HepG2 (cell line): ENCODE data around the gene ZNF77. TPM values are rescaled to one million over a fixed set of nuclear protein-coding genes. Genes with fewer than 3 reads are reported as not detected.

Source experiments
- CENPT ChIP-seq: sonication (generic); formaldehyde crosslinking; IDR thresholded peaks from 2 replicates; pipeline ENCODE4 v1.8.0; 2022; ENCODE audit warnings: low read depth, mild to moderate bottlenecking, moderate library complexity, missing genetic modification reagents
- CREB1 ChIP-seq, 2 experiments: fragments of 450-650 bp in 1 of 2; IDR thresholded peaks; 2 replicates each; pipeline ENCODE4 v1.6.1; 2016 to 2017; ENCODE audit warnings: control low read depth in 1 of 2, mild to moderate bottlenecking in 1 of 2, missing compliant biosample characterization in 1 of 2, missing genetic modification characterization in 1 of 2
- DMAP1 ChIP-seq: IDR thresholded peaks from 2 replicates; pipeline ENCODE4 v1.6.1; 2016
- KDM3A ChIP-seq: IDR thresholded peaks from 2 replicates; pipeline ENCODE4 v1.6.1; 2018; ENCODE audit warnings: low read depth, missing compliant biosample characterization
- KLF16 ChIP-seq, 2 experiments: sonication (generic) in 1 of 2; formaldehyde crosslinking in 1 of 2; IDR thresholded peaks; 2 replicates each; pipeline versions ENCODE4 v1.6.1 to v1.8.0; 2016 to 2023; ENCODE audit warnings: missing genetic modification reagents in 2 of 2, missing compliant biosample characterization in 1 of 2
- LCORL ChIP-seq, 2 experiments: fragments of 450-650 bp in 1 of 2; sonication (generic) in 1 of 2; formaldehyde crosslinking in 1 of 2; IDR thresholded peaks; 2 replicates each; pipeline versions ENCODE4 v1.5.0 to v1.6.1; 2017 to 2020; ENCODE audit warnings: antibody characterized with exemption in 1 of 2, missing genetic modification reagents in 1 of 2
- NAIF1 ChIP-seq: sonication (generic); formaldehyde crosslinking; IDR thresholded peaks from 2 replicates; pipeline ENCODE4 v1.5.0; 2020; ENCODE audit warnings: mild to moderate bottlenecking, missing genetic modification reagents, borderline replicate concordance
- PHF21A ChIP-seq: sonication (generic); formaldehyde crosslinking; IDR thresholded peaks from 2 replicates; pipeline ENCODE4 v1.5.0; 2020; ENCODE audit warnings: mild to moderate bottlenecking, missing genetic modification reagents
- SAP130 ChIP-seq: IDR thresholded peaks from 2 replicates; pipeline ENCODE4 v1.6.1; 2016; ENCODE audit warnings: low read depth
- SNAPC2 ChIP-seq: sonication (generic); formaldehyde crosslinking; IDR thresholded peaks from 2 replicates; pipeline ENCODE4 v1.8.1; 2022; ENCODE audit warnings: mild to moderate bottlenecking, missing genetic modification reagents
- SP1 ChIP-seq, 2 experiments: fragments of 450-650 bp in 1 of 2; sonication (generic) in 1 of 2; formaldehyde crosslinking in 1 of 2; IDR thresholded peaks; 2 replicates each; pipeline versions ENCODE4 v1.4.0 to v1.6.1; 2016 to 2020; ENCODE audit warnings: missing genetic modification reagents in 1 of 2
- ZIK1 ChIP-seq: sonication (generic); formaldehyde crosslinking; IDR thresholded peaks from 2 replicates; pipeline ENCODE4 v1.5.0; 2020; ENCODE audit warnings: mild to moderate bottlenecking, low read depth, missing genetic modification reagents, borderline replicate concordance
- ZNF619 ChIP-seq: sonication (generic); formaldehyde crosslinking; IDR thresholded peaks from 2 replicates; pipeline ENCODE4 v1.4.0; 2020; ENCODE audit warnings: mild to moderate bottlenecking, missing genetic modification reagents
- ZNF839 ChIP-seq: sonication (generic); formaldehyde crosslinking; IDR thresholded peaks from 2 replicates; pipeline ENCODE4 v1.4.0; 2020; ENCODE audit warnings: missing genetic modification reagents, mild to moderate bottlenecking, borderline replicate concordance
- polyA plus RNA-seq, 8 experiments: library from polyadenylated mRNA; depleted of rRNA in 3 of 8; stranded (reverse) in 7 of 8; unstranded in 1 of 8; fragments of >200 nt; fragmentation: Illumina TruSeq in 4 of 8; extraction: Trizol in 4 of 8; gene quantifications; 2 replicates each; pipeline versions ENCODE4 v1.2.1 to v1.2.3, GENCODE V29; 2011 to 2016; ENCODE audit warnings: low read depth in 4 of 8, missing spikeins in 1 of 8, mixed read lengths in 1 of 8; ENCODE audit not compliant: insufficient read depth in 1 of 8
- total RNA-seq, 5 experiments: library from RNA; depleted of rRNA; stranded (reverse); fragments of >200 nt; fragmentation: Illumina TruSeq; extraction: Trizol; gene quantifications; 2 replicates each; pipeline ENCODE4 v1.2.3, GENCODE V29; 2016; ENCODE audit warnings: low read depth in 1 of 5
- TF ChIP-seq, protein P1 (sequence below): sonication (generic); formaldehyde crosslinking; IDR thresholded peaks from 2 replicates; pipeline ENCODE4 v1.4.0; 2020; ENCODE audit warnings: missing genetic modification reagents, mild to moderate bottlenecking, borderline replicate concordance
- TF ChIP-seq, protein P2 (sequence below), 2 experiments: sonication (generic) in 1 of 2; formaldehyde crosslinking in 1 of 2; IDR thresholded peaks; 2 replicates each; pipeline versions ENCODE4 v1.4.0 to v1.6.1; 2018 to 2020; ENCODE audit warnings: missing genetic modification reagents in 2 of 2, borderline replicate concordance in 1 of 2, low read depth in 1 of 2, mild to moderate bottlenecking in 1 of 2, missing biosample characterization in 1 of 2
- TF ChIP-seq, protein P3 (sequence below): sonication (generic); formaldehyde crosslinking; IDR thresholded peaks from 2 replicates; pipeline ENCODE4 v1.4.0; 2020; ENCODE audit warnings: low read depth, missing genetic modification reagents
- TF ChIP-seq, protein P4 (sequence below): sonication (generic); formaldehyde crosslinking; IDR thresholded peaks from 2 replicates; pipeline ENCODE4 v1.4.0; 2020; ENCODE audit warnings: low read depth, mild to moderate bottlenecking, missing genetic modification reagents

ZNF77 gene
- total and polyA plus RNA-seq, 2 of the 13 experiments (the other 11 are each of a cell fraction or from before 2014, with no cell fraction given), result 7.1 to 11.5 TPM

DNA sequence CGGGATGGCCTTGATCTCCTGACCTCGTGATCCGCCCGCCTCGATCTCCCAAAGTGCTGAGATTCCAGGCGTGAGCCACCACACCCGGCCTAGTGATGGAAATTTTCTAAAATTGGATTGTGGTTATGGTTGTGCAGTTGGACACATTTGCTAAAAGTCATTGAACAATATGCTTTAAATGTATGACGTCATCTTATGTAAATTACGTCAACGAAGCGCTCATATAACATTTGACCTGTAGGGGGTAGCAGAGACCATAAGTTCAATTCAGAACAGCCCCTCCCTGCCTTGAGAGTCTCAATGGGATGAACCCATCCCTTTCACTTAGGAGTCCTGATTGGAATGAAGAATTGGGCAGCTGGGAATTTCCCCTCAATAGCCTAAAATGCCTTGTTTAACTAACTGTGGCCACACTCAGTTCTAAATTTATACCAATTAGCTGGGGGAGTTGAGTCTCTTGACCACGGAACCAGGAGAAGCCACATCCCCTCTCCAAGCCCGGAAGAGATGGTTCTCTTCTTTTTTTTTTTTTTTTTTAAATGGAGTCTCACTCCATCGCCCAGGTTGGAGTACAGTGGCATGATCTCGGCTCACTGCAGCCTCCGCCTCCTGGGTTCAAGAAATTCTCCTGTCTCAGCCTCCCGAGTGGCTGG, 17.4 kb upstream of the ZNF77 start (continued):
- TF ChIP-seq ZIK1 (CRISPR knock-in tag) (no peak), SNAPC2 (CRISPR knock-in tag) (peak; percentile 31; the same call in 1 of the 2 replicates), KDM3A (CRISPR knock-in tag) (0 out of 2 replicates have a peak, but pooled peaks have one; percentile 24), PHF21A (CRISPR knock-in tag) (peak; percentile 25; the same call in 1 of the 2 replicates), CENPT (no peak), KLF16 (CRISPR knock-in tag; IDR thresholded peaks at IDR 0.05) (peak in 1 of 2 experiments; percentile 32; a peak in 1 of 4 replicates), SP1 (IDR thresholded peaks at IDR 0.05) (no peak), SP1 (CRISPR knock-in tag; IDR thresholded peaks at IDR 0.05) (peak; percentile 26; the same call in 1 of the 2 replicates), SAP130 (CRISPR knock-in tag) (0 out of 2 replicates have a peak, but pooled peaks have one; percentile 23), CREB1 (IDR thresholded peaks at IDR 0.05) (peak; percentile 99), CREB1 (CRISPR knock-in tag; IDR thresholded peaks at IDR 0.05) (peak; percentile 95), LCORL (IDR thresholded peaks at IDR 0.05) (no peak), LCORL (CRISPR knock-in tag; IDR thresholded peaks at IDR 0.05) (no peak), ZNF839 (CRISPR knock-in tag) (no peak), ZNF619 (CRISPR knock-in tag) (no peak), DMAP1 (no peak), NAIF1 (CRISPR knock-in tag) (no peak)
- TF ChIP-seq, protein P1, sequence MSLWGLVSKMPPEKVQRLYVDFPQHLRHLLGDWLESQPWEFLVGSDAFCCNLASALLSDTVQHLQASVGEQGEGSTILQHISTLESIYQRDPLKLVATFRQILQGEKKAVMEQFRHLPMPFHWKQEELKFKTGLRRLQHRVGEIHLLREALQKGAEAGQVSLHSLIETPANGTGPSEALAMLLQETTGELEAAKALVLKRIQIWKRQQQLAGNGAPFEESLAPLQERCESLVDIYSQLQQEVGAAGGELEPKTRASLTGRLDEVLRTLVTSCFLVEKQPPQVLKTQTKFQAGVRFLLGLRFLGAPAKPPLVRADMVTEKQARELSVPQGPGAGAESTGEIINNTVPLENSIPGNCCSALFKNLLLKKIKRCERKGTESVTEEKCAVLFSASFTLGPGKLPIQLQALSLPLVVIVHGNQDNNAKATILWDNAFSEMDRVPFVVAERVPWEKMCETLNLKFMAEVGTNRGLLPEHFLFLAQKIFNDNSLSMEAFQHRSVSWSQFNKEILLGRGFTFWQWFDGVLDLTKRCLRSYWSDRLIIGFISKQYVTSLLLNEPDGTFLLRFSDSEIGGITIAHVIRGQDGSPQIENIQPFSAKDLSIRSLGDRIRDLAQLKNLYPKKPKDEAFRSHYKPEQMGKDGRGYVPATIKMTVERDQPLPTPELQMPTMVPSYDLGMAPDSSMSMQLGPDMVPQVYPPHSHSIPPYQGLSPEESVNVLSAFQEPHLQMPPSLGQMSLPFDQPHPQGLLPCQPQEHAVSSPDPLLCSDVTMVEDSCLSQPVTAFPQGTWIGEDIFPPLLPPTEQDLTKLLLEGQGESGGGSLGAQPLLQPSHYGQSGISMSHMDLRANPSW, result no peak
- TF ChIP-seq, protein P2, sequence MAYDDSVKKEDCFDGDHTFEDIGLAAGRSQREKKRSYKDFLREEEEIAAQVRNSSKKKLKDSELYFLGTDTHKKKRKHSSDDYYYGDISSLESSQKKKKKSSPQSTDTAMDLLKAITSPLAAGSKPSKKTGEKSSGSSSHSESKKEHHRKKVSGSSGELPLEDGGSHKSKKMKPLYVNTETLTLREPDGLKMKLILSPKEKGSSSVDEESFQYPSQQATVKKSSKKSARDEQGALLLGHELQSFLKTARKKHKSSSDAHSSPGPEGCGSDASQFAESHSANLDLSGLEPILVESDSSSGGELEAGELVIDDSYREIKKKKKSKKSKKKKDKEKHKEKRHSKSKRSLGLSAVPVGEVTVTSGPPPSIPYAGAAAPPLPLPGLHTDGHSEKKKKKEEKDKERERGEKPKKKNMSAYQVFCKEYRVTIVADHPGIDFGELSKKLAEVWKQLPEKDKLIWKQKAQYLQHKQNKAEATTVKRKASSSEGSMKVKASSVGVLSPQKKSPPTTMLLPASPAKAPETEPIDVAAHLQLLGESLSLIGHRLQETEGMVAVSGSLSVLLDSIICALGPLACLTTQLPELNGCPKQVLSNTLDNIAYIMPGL (CRISPR knock-in tag; IDR thresholded peaks at IDR 0.05; ENCODE audit: borderline replicate concordance in 1 of 2, low read depth in 1 of 2), result peak in 1 of 2 experiments; percentile 38; a peak in 1 of 4 replicates
- TF ChIP-seq, protein P3, sequence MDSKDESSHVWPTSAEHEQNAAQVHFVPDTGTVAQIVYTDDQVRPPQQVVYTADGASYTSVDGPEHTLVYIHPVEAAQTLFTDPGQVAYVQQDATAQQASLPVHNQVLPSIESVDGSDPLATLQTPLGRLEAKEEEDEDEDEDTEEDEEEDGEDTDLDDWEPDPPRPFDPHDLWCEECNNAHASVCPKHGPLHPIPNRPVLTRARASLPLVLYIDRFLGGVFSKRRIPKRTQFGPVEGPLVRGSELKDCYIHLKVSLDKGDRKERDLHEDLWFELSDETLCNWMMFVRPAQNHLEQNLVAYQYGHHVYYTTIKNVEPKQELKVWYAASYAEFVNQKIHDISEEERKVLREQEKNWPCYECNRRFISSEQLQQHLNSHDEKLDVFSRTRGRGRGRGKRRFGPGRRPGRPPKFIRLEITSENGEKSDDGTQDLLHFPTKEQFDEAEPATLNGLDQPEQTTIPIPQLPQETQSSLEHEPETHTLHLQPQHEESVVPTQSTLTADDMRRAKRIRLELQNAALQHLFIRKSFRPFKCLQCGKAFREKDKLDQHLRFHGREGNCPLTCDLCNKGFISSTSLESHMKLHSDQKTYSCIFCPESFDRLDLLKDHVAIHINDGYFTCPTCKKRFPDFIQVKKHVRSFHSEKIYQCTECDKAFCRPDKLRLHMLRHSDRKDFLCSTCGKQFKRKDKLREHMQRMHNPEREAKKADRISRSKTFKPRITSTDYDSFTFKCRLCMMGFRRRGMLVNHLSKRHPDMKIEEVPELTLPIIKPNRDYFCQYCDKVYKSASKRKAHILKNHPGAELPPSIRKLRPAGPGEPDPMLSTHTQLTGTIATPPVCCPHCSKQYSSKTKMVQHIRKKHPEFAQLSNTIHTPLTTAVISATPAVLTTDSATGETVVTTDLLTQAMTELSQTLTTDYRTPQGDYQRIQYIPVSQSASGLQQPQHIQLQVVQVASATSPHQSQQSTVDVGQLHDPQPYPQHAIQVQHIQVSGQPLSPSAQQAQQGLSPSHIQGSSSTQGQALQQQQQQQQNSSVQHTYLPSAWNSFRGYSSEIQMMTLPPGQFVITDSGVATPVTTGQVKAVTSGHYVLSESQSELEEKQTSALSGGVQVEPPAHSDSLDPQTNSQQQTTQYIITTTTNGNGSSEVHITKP, result 0 out of 2 replicates have a peak, but pooled peaks have one; percentile 20
- TF ChIP-seq, protein P4, sequence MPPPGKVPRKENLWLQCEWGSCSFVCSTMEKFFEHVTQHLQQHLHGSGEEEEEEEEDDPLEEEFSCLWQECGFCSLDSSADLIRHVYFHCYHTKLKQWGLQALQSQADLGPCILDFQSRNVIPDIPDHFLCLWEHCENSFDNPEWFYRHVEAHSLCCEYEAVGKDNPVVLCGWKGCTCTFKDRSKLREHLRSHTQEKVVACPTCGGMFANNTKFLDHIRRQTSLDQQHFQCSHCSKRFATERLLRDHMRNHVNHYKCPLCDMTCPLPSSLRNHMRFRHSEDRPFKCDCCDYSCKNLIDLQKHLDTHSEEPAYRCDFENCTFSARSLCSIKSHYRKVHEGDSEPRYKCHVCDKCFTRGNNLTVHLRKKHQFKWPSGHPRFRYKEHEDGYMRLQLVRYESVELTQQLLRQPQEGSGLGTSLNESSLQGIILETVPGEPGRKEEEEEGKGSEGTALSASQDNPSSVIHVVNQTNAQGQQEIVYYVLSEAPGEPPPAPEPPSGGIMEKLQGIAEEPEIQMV, result no peak
